Measurements from ENCODE around the gene BCL2L15.

BCL2L15 gene

GRCh38 chr1:113886417-113887401 lies 672 bp downstream of the BCL2L15 start:
- peak overlapping the region in 3 of 11 experiments; percentile 10 to 47 (median 43); a peak in 4 of 22 replicates for H3K4me2 ChIP-seq
- TF ChIP-seq Cebpa-rat (IDR thresholded peaks at IDR 0.05) = no peak
- no peak overlapping the region; a peak in 1 of 22 replicates for H3K27ac ChIP-seq

GRCh38 chr1:113881661-113882060 lies 5.7 kb downstream of the BCL2L15 start:
- H3K27ac ChIP-seq = peak overlapping the region in 1 of 11 experiments; percentile 56; a peak in 1 of 22 replicates
- no peak overlapping the region for H3K9ac ChIP-seq
- no peaks in the 10 kb centered on the region for H4K20me1 ChIP-seq
- peaks cover 0 to 17% (median 0%) of the 10 kb centered on the region in 11 experiments; a peak in 4 of 22 replicates for H3K36me3 ChIP-seq
- peaks cover 0 to 12% (median 10%) of the 10 kb centered on the region in 11 experiments; a peak in 9 of 22 replicates for H3K9me3 ChIP-seq (replicated peaks in 1 of 11)
- peak overlapping the region in 8 of 11 experiments; percentile 18 to 50 (median 42); a peak in 11 of 22 replicates for H3K4me2 ChIP-seq
- peaks cover 8 to 41% (median 28%) of the 10 kb centered on the region in 10 experiments; a peak in 18 of 20 replicates for H3K4me1 ChIP-seq
- TF ChIP-seq Cebpa-rat (IDR thresholded peaks at IDR 0.05) = no peak
- no peaks in the 10 kb centered on the region for H3K27me3 ChIP-seq
- H3K4me3 ChIP-seq = no peak overlapping the region

More at GRCh38 chr1:113886417-113887401, 672 bp downstream of the BCL2L15 start:
- Histone ChIP-seq H3K4me1 (peaks cover 5 to 24% (median 13%) of the 10 kb centered on the region in 10 experiments), H3K36me3 (peaks cover 0 to 11% (median 0%) of the 10 kb centered on the region in 11 experiments; a peak in 3 of 22 replicates), H3K9me3 (replicated peaks in 1 of 11) (no peaks in the 10 kb centered on the region), H3K27me3 (no peaks in the 10 kb centered on the region), H3K9ac (no peak overlapping the region), H4K20me1 (no peaks in the 10 kb centered on the region), H3K4me3 (no peak overlapping the region)

GRCh38 chr1:113879739-113880038 lies 7.7 kb downstream of the BCL2L15 start:
- TF ChIP-seq Cebpa-rat (IDR thresholded peaks at IDR 0.05) = no peak
- H3K27ac ChIP-seq = peak overlapping the region in 3 of 11 experiments; percentile 52 to 66 (median 63); a peak in 1 of 22 replicates
- peaks cover 20 to 59% (median 40%) of the 10 kb centered on the region in 10 experiments for H3K4me1 ChIP-seq
- peak overlapping the region in 5 of 11 experiments; percentile 7 to 50 (median 27); a peak in 5 of 22 replicates for H3K4me2 ChIP-seq
- no peaks in the 10 kb centered on the region for H3K27me3 ChIP-seq
- H3K9ac ChIP-seq = no peak overlapping the region
- H3K4me3 ChIP-seq = no peak overlapping the region
- no peaks in the 10 kb centered on the region for H4K20me1 ChIP-seq
- peaks cover 0 to 12% (median 10%) of the 10 kb centered on the region in 11 experiments; a peak in 9 of 22 replicates for H3K9me3 ChIP-seq (replicated peaks in 1 of 11)
- H3K36me3 ChIP-seq = peaks cover 0 to 6% (median 0%) of the 10 kb centered on the region in 11 experiments; a peak in 2 of 22 replicates

GRCh38 chr1:113876176-113876575 lies 11.2 kb downstream of the BCL2L15 start:
- Histone ChIP-seq H4K20me1 (no peaks in the 10 kb centered on the region), H3K4me2 (peak overlapping the region in 10 of 11 experiments; percentile 4 to 89 (median 50); a peak in 13 of 22 replicates), H3K27ac (peak overlapping the region in 7 of 11 experiments; percentile 40 to 83 (median 77); a peak in 6 of 22 replicates), H3K9ac (no peak overlapping the region), H3K9me3 (replicated peaks in 1 of 11) (peaks cover 0 to 12% (median 10%) of the 10 kb centered on the region in 11 experiments; a peak in 9 of 22 replicates), H3K36me3 (peaks cover 0 to 6% (median 0%) of the 10 kb centered on the region in 11 experiments; a peak in 2 of 22 replicates), H3K4me1 (peaks cover 51 to 79% (median 67%) of the 10 kb centered on the region in 10 experiments), H3K4me3 (no peak overlapping the region), H3K27me3 (no peaks in the 10 kb centered on the region)
- TF ChIP-seq Cebpa-rat (IDR thresholded peaks at IDR 0.05) = no peak

- Histone ChIP-seq H3K4me2 (peak overlapping the region in 10 of 11 experiments; percentile 4 to 89 (median 50); a peak in 17 of 22 replicates), H3K9ac (no peak overlapping the region), H3K27ac (peak overlapping the region in 8 of 11 experiments; percentile 40 to 83 (median 76); a peak in 8 of 22 replicates), H3K27me3 (no peaks in the 10 kb centered on the region), H3K36me3 (peaks cover 0 to 6% (median 0%) of the 10 kb centered on the region in 11 experiments; a peak in 2 of 22 replicates), H3K4me1 (peaks cover 52 to 79% (median 66%) of the 10 kb centered on the region in 10 experiments), H3K9me3 (replicated peaks in 1 of 11) (peaks cover 0 to 12% (median 10%) of the 10 kb centered on the region in 11 experiments; a peak in 9 of 22 replicates), H3K4me3 (no peak overlapping the region), H4K20me1 (no peaks in the 10 kb centered on the region)
- no peak for TF ChIP-seq Cebpa-rat (IDR thresholded peaks at IDR 0.05)
Measured at GRCh38 chr1:113875714-113876113, 11.7 kb downstream of the BCL2L15 start.

GRCh38 chr1:113874012-113874879 lies 13.1 kb downstream of the BCL2L15 start:
- 0 out of 22 replicates have a peak, but pooled peaks cover 0 to under 1% (median 0%) of the 10 kb centered on the region in 11 experiments for H3K9me3 ChIP-seq (replicated peaks in 1 of 11)
- peak overlapping the region; percentile 58 to 89 (median 69) for H3K4me2 ChIP-seq
- H3K27ac ChIP-seq = peak overlapping the region; percentile 45 to 83 (median 76); a peak in 21 of 22 replicates

GRCh38 chr1:113872219-113872935 lies 15.0 kb downstream of the BCL2L15 start:
- Histone ChIP-seq H3K9ac (peak overlapping the region; percentile 28 to 68 (median 59); a peak in 18 of 22 replicates), H3K4me1 (peaks cover 53 to 91% (median 74%) of the 10 kb centered on the region in 10 experiments), H4K20me1 (no peaks in the 10 kb centered on the region), H3K27me3 (no peaks in the 10 kb centered on the region), H3K4me2 (peak overlapping the region; percentile 72 to 89 (median 84)), H3K27ac (peak overlapping the region; percentile 51 to 83 (median 75); a peak in 21 of 22 replicates), H3K9me3 (replicated peaks in 1 of 11) (no peaks in the 10 kb centered on the region), H3K4me3 (peak overlapping the region in 1 of 10 experiments; percentile 57; a peak in 4 of 20 replicates), H3K36me3 (no peaks in the 10 kb centered on the region)
- TF ChIP-seq Cebpa-rat (IDR thresholded peaks at IDR 0.05) = 0 out of 22 replicates have a peak, but pooled peaks of 2 of the 11 experiments have one; percentile 12 to 32

More at GRCh38 chr1:113874012-113874879, 13.1 kb downstream of the BCL2L15 start:
- H3K27me3 ChIP-seq = no peaks in the 10 kb centered on the region
- H3K9ac ChIP-seq = peak overlapping the region in 10 of 11 experiments; percentile 18 to 69 (median 56); a peak in 18 of 22 replicates
- no peaks in the 10 kb centered on the region for H4K20me1 ChIP-seq
- H3K4me1 ChIP-seq = peaks cover 53 to 79% (median 69%) of the 10 kb centered on the region in 10 experiments
- peak in 2 of 11 experiments; percentile 22 to 56; a peak in 1 of 22 replicates for TF ChIP-seq Cebpa-rat (IDR thresholded peaks at IDR 0.05)
- H3K36me3 ChIP-seq = no peaks in the 10 kb centered on the region
- H3K4me3 ChIP-seq = peak overlapping the region in 6 of 10 experiments; percentile 3 to 52 (median 22); a peak in 6 of 20 replicates

Measured in BLaER1 treated with 17β-estradiol and CSF1 and Interleukin-3, amounts not matched to agents 10 nM and 100 nM (cell line).